Neuronal stem cell (in vitro differentiated cells): ENCODE measurements around the gene NCOR2.
A peak's percentile ranks its signal among the peaks of the same experiment; 100 is the strongest.

Experiments used
- DNase-seq: peaks from one replicate; pipeline ENCODE4 v3.0.0-alpha.2; 2013; ENCODE audit warnings: low spot score
- H2AFZ ChIP-seq: one replicate; pipeline ENCODE4 v1.6.1; 2013; ENCODE audit warnings: mild to moderate bottlenecking, low read length, inconsistent platforms
- H2AK5ac ChIP-seq: 2 replicates; pipeline ENCODE4 v1.6.1; 2013; ENCODE audit warnings: low read depth, mild to moderate bottlenecking, inconsistent platforms, low read length, moderate library complexity, mixed read lengths
- H2BK120ac ChIP-seq: 2 replicates; pipeline ENCODE4 v1.6.1; 2013; ENCODE audit warnings: low read depth, mild to moderate bottlenecking, inconsistent platforms, low read length, moderate library complexity, mixed read lengths
- H2BK12ac ChIP-seq: one replicate; pipeline ENCODE4 v1.6.1; 2013; ENCODE audit warnings: low read length, inconsistent platforms
- H2BK15ac ChIP-seq: 2 replicates; pipeline ENCODE4 v1.6.1; 2013; ENCODE audit warnings: mild to moderate bottlenecking, low read length, inconsistent platforms, mixed read lengths
- H2BK5ac ChIP-seq: one replicate; pipeline ENCODE4 v1.6.1; 2013; ENCODE audit warnings: inconsistent platforms, mild to moderate bottlenecking, low read length, moderate library complexity
- H3K14ac ChIP-seq: one replicate; pipeline ENCODE4 v1.6.1; 2013; ENCODE audit warnings: low read length, inconsistent platforms
- H3K18ac ChIP-seq: 2 replicates; pipeline ENCODE4 v1.6.1; 2013; ENCODE audit warnings: low read length, inconsistent platforms
- H3K23ac ChIP-seq: 2 replicates; pipeline ENCODE4 v1.6.1; 2013; ENCODE audit warnings: low read depth, mild to moderate bottlenecking, mixed read lengths, low read length, inconsistent platforms; ENCODE audit not compliant: poor library complexity
- H3K27ac ChIP-seq: replicated peaks from 3 replicates; pipeline ENCODE4 v1.5.1; 2013; ENCODE audit warnings: low read length, inconsistent platforms
- H3K27me3 ChIP-seq, 3 experiments: 2 replicates each; pipeline ENCODE4 v1.6.1; 2013; ENCODE audit warnings: low read length in 3 of 3, mild to moderate bottlenecking in 2 of 3, inconsistent platforms in 1 of 3, low read depth in 1 of 3, mixed read lengths in 1 of 3, moderate library complexity in 1 of 3; ENCODE audit not compliant: control insufficient read depth in 3 of 3, insufficient read depth in 3 of 3
- H3K36me3 ChIP-seq, 2 donors: replicated peaks in 1 of 2; 2 replicates each; pipeline ENCODE4 v1.6.1; 2013; ENCODE audit warnings: low read length in 2 of 2; ENCODE audit not compliant: control insufficient read depth in 2 of 2, insufficient read depth in 2 of 2
- H3K4ac ChIP-seq: 2 replicates; pipeline ENCODE4 v1.6.1; 2013; ENCODE audit warnings: inconsistent platforms, mild to moderate bottlenecking, low read length, moderate library complexity
- H3K4me1 ChIP-seq, 2 donors: 1 replicate in 1 of 2; 2 replicates in 1 of 2; pipeline ENCODE4 v1.6.1; 2013; ENCODE audit warnings: low read length in 2 of 2, low read depth in 1 of 2; ENCODE audit not compliant: control insufficient read depth in 2 of 2, insufficient read depth in 1 of 2
- H3K4me2 ChIP-seq: one replicate; pipeline ENCODE4 v1.6.1; 2013; ENCODE audit warnings: mild to moderate bottlenecking, low read length, inconsistent platforms; ENCODE audit not compliant: insufficient read depth, poor library complexity, severe bottlenecking
- H3K4me3 ChIP-seq, 2 donors: 2 replicates each; pipeline ENCODE4 v1.5.1; 2013; ENCODE audit warnings: low read length in 2 of 2, mild to moderate bottlenecking in 2 of 2, inconsistent platforms in 1 of 2, moderate library complexity in 1 of 2
- H3K79me1 ChIP-seq: one replicate; pipeline ENCODE4 v1.6.1; 2013; ENCODE audit warnings: low read depth, mild to moderate bottlenecking, inconsistent platforms, low read length, moderate library complexity
- H3K9ac ChIP-seq: one replicate; pipeline ENCODE4 v1.6.1; 2013; ENCODE audit warnings: mild to moderate bottlenecking, low read depth, low read length, inconsistent platforms; ENCODE audit not compliant: poor library complexity
- H3K9me3 ChIP-seq, 2 donors: replicated peaks in 1 of 2; 2 replicates each; pipeline versions ENCODE3 to v1.6.1; 2013; ENCODE audit warnings: low read length in 2 of 2, mild to moderate bottlenecking in 2 of 2, inconsistent platforms in 1 of 2, low read depth in 1 of 2, mixed read lengths in 1 of 2, moderate library complexity in 1 of 2; ENCODE audit not compliant: control insufficient read depth in 2 of 2, insufficient read depth in 1 of 2
- H4K8ac ChIP-seq: one replicate; pipeline ENCODE4 v1.6.1; 2013; ENCODE audit warnings: low read depth, mild to moderate bottlenecking, inconsistent platforms, low read length, moderate library complexity
- H4K91ac ChIP-seq: one replicate; pipeline ENCODE4 v1.6.1; 2013; ENCODE audit warnings: low read length, low read depth, mild to moderate bottlenecking, inconsistent platforms; ENCODE audit not compliant: poor library complexity
- WGBS, 2 donors: extraction: QIAGEN DNeasy Blood & Tissue Kit; methylation state at CpG; one replicate each; pipeline ENCODE4 v1.1.7; 2013; ENCODE audit warnings: missing lambda C conversion rate in 2 of 2, mixed read lengths in 1 of 2; ENCODE audit not compliant: insufficient read length in 2 of 2, insufficient replicate concordance in 1 of 2; ENCODE audit errors: extremely low coverage in 2 of 2; 5-methylcytosine and 5-hydroxymethylcytosine counted together

Gene NCOR2

DNA sequence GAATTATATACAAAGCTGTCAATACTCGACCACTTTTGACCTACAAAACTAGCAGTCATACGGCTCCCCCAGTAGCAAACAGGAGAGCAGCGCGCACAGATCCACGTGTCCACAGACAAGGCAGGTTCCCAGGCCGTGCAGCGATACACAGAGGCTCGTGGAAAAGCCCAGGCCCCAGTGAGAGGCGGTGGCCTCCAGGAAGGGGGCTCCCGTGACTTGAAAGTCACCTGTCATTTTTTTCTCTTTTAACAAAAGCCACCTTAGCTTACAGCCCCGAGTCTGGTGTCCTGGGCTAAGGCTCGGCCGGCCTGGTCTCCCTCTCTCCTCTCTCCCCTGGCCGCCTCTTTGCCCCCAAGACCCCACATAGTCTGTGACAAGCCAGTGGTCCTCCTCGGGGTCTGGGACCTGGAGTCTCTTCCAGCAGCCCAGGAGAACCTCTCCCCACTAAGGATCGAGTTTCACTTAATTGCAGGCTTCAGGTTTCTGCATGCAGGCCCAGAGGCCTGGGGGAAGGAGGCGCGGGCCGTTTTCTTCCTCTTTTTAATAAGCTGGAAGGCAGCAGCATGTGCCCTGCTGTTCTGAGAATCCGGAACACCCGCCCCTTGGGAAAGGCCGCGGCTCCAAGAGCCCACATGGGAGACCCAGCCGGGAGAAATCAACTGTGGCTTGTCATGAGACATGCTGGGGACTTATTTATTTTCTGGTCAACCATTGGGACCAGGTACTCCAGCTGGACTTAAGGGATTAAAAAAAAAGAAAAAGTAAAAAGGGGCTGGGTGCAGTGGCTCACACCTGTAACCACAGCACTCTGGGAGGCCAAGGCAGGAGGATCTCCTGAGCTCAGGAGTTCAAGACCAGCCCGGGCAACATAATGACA, 15.9 kb downstream of the NCOR2 start:
- no peak for DNase-seq
- Histone ChIP-seq H3K36me3 (no peaks in the 10 kb centered on the region), H3K23ac (no peak overlapping the region), H3K9ac (no peak overlapping the region), H3K27ac (peak overlapping the region; percentile 71), H2BK120ac (peak overlapping the region; percentile 9), H3K79me1 (peaks cover 45% of the 10 kb centered on the region), H3K4me1 (peaks cover 13 to 15% of the 10 kb centered on the region in 2 donors), H2BK15ac (no peak overlapping the region), H3K4me2 (no peak overlapping the region), H3K27me3 (no peaks in the 10 kb centered on the region), H3K14ac (no peak overlapping the region), H3K4me3 (no peak overlapping the region), H3K4ac (no peak overlapping the region), H2AK5ac (peak overlapping the region; percentile 89), H2BK5ac (no peak overlapping the region), H4K8ac (no peak overlapping the region), H4K91ac (no peak overlapping the region), H3K18ac (peak overlapping the region; percentile 60), H3K9me3 (no peaks in the 10 kb centered on the region), H2AFZ (peak overlapping the region; percentile 60), H2BK12ac (no peak overlapping the region)
- WGBS, 2 donors, result no CpG with 5 or more reads among the region's 25 CpGs

DNA sequence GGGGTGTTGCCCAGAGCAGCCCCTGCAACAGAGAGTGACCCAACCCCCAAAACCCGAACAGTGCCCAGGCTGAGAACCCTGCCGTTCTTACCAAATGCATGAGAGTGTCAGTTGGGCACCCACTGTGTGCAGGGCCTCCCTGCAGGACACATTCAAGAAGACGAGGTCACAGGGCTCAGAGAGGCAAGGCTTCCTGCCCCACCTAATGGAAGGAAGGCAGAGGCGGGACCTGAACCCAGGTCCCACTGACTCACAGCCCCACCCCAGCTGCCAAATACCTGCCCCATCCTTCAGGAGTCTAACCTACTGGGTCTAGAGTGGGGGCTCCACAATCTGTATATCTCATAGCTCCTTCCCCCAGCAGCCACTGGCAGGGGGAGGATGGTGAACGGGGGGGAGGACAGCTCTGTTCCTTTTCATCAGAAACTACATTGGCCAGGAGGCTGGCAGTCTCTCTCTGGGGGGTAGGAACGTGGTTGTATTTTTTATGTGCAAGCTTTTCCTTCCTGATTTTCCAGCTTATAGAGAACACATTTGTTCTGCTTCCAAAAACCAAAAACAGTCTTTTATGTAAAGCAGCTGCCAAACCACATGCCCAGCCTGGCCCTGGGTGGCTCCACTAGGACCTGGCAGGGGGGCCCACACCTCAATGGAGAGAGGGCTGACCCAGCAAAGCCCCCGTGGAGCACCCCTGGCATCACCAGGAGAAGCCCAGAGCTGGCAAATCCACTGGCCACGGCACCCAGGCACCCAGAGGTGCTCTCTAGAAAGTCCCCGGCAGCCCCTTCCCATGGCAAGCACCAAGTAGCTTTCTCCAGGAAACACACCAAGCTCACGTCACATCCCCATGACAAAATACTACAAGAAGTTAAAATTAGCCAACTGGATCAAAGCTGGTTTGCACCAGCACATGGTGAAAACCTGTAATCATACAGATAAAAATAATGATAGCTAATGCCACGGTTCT, 17.0 kb downstream of the NCOR2 start:
- no peak overlapping the region for H2AFZ ChIP-seq
- peak overlapping the region; percentile 24 for H2AK5ac ChIP-seq
- no peak overlapping the region for H4K91ac ChIP-seq
- H3K4me1 ChIP-seq, result peaks cover 15 to 16% of the 10 kb centered on the region in 2 donors
- no peak overlapping the region for H2BK120ac ChIP-seq
- H3K23ac ChIP-seq, result no peak overlapping the region
- peak overlapping the region; percentile 63 for H3K18ac ChIP-seq
- no peak for DNase-seq
- WGBS, 2 donors, result no CpG with 5 or more reads among the region's 11 CpGs
- H3K4ac ChIP-seq, result no peak overlapping the region
- H2BK15ac ChIP-seq, result no peak overlapping the region
- H3K9ac ChIP-seq, result no peak overlapping the region
- no peak overlapping the region for H3K14ac ChIP-seq
- no peak overlapping the region for H3K4me2 ChIP-seq
- H4K8ac ChIP-seq, result no peak overlapping the region
- H3K36me3 ChIP-seq, result no peaks in the 10 kb centered on the region
- no peak overlapping the region for H3K27ac ChIP-seq
- H3K27me3 ChIP-seq, result no peaks in the 10 kb centered on the region
- H3K79me1 ChIP-seq, result peaks cover 35% of the 10 kb centered on the region
- H2BK12ac ChIP-seq, result peak overlapping the region; percentile 43
- no peaks in the 10 kb centered on the region for H3K9me3 ChIP-seq
- no peak overlapping the region for H2BK5ac ChIP-seq
- no peak overlapping the region for H3K4me3 ChIP-seq

DNA sequence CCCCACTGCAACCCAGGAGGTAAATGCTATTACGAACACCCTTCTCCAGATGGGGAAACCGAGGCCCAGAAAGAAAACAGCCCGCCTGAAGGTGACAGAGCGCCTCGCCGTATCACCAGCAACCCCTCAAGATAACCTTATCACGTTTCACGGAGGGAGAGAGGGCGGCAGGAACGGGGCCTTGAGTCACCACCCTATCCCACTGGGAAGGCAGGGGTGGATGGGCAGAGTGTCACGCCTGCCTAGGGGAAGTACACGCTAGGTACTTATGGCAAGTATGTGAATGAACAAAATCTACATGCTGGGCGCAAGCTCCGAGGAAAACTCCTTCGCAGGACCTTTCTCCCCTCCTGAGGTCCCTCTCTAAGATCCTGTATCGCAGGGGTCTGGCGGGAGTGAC, 17.8 kb downstream of the NCOR2 start:
- Histone ChIP-seq H2BK120ac (no peak overlapping the region), H2BK15ac (no peak overlapping the region), H4K91ac (no peak overlapping the region), H3K14ac (no peak overlapping the region), H3K79me1 (peaks cover 29% of the 10 kb centered on the region), H3K27me3 (no peaks in the 10 kb centered on the region), H3K4ac (no peak overlapping the region), H2AFZ (no peak overlapping the region), H3K23ac (no peak overlapping the region), H3K36me3 (no peaks in the 10 kb centered on the region), H3K9me3 (no peaks in the 10 kb centered on the region), H2BK5ac (no peak overlapping the region), H4K8ac (no peak overlapping the region), H3K4me3 (no peak overlapping the region), H3K9ac (no peak overlapping the region), H3K18ac (peak overlapping the region; percentile 6), H2AK5ac (peak overlapping the region; percentile 24), H2BK12ac (no peak overlapping the region), H3K4me1 (peaks cover 16 to 22% of the 10 kb centered on the region in 2 donors), H3K27ac (no peak overlapping the region), H3K4me2 (no peak overlapping the region)
- no CpG with 5 or more reads among the region's 17 CpGs for WGBS, 2 donors
- no peak for DNase-seq
